Ovary (tissue), 3 donors: ENCODE results near the gene MYO5C.

Experiments
- CTCF ChIP-seq, 3 donors: fragments of 450-650 bp in 2 of 3; fragments of 200-600 bp in 1 of 3; IDR thresholded peaks; one replicate each; pipeline versions ENCODE4 v1.5.1 to v1.8.0; 2016 to 2022; ENCODE audit warnings: antibody characterized with exemption in 3 of 3, mild to moderate bottlenecking in 1 of 3
- POLR2A ChIP-seq: fragments of 450-650 bp; IDR thresholded peaks from one replicate; pipeline ENCODE4 v1.6.1; 2017; ENCODE audit warnings: antibody characterized with exemption, mild to moderate bottlenecking, moderate library complexity
- donor health status: DM: no; HTN: no; CAD: no.

GRCh38 chr15:52230073-52230472 lies 65.5 kb downstream of the MYO5C start:
- TF ChIP-seq CTCF (IDR thresholded peaks at IDR 0.05) (no peak), POLR2A (no peak)
